Immature natural killer cell (primary cell): Measurements from ENCODE around the gene BCR. TPM values are rescaled to one million over a fixed set of nuclear protein-coding genes. Genes with fewer than 3 reads are reported as not detected.
A peak's percentile ranks its signal among the peaks of the same experiment; 100 is the strongest.

Experiments used
- DNase-seq, 3 donors: peaks; one replicate each; pipeline ENCODE4 v3.0.0; 2022; ENCODE audit warnings: mixed read lengths in 1 of 3
- H3K27ac Mint-ChIP-seq, 6 donors: one replicate each; pipeline ENCODE4 v1.8.0; 2020; ENCODE audit warnings: mixed read lengths in 6 of 6, mild to moderate bottlenecking in 5 of 6, inconsistent platforms in 4 of 6, moderate library complexity in 3 of 6
- H3K27me3 Mint-ChIP-seq, 3 donors: one replicate each; pipeline ENCODE4 v1.8.0; 2020 to 2021; ENCODE audit warnings: low read depth in 3 of 3, mild to moderate bottlenecking in 3 of 3, mixed read lengths in 3 of 3, moderate library complexity in 3 of 3, inconsistent platforms in 1 of 3
- H3K36me3 Mint-ChIP-seq, 3 donors: one replicate each; pipeline ENCODE4 v1.8.0; 2020; ENCODE audit warnings: mixed read lengths in 3 of 3, inconsistent platforms in 2 of 3, mild to moderate bottlenecking in 2 of 3
- H3K4me1 Mint-ChIP-seq, 2 donors: one replicate each; pipeline ENCODE4 v1.8.0; 2020; ENCODE audit warnings: inconsistent platforms in 2 of 2, mild to moderate bottlenecking in 2 of 2, mixed read lengths in 2 of 2, moderate library complexity in 1 of 2
- H3K4me3 Mint-ChIP-seq, 5 donors: one replicate each; pipeline ENCODE4 v1.8.0; 2020; ENCODE audit warnings: mild to moderate bottlenecking in 5 of 5, mixed read lengths in 5 of 5, inconsistent platforms in 3 of 5, moderate library complexity in 3 of 5
- H3K9me3 Mint-ChIP-seq, 6 donors: one replicate each; pipeline ENCODE4 v1.8.0; 2020; ENCODE audit warnings: mild to moderate bottlenecking in 6 of 6, mixed read lengths in 6 of 6, inconsistent platforms in 4 of 6, moderate library complexity in 3 of 6
- polyA plus RNA-seq, 3 donors: library from polyadenylated mRNA; unstranded; fragments of 300-500 nt; fragmentation: Illumina TruSeq; gene quantifications; one replicate each; pipeline ENCODE4 v1.2.3, GENCODE V29; 2021

Gene BCR
- polyA plus RNA-seq, 3 donors from 2014 or later = 4.1 to 12.5 (median 5.6) TPM

DNA sequence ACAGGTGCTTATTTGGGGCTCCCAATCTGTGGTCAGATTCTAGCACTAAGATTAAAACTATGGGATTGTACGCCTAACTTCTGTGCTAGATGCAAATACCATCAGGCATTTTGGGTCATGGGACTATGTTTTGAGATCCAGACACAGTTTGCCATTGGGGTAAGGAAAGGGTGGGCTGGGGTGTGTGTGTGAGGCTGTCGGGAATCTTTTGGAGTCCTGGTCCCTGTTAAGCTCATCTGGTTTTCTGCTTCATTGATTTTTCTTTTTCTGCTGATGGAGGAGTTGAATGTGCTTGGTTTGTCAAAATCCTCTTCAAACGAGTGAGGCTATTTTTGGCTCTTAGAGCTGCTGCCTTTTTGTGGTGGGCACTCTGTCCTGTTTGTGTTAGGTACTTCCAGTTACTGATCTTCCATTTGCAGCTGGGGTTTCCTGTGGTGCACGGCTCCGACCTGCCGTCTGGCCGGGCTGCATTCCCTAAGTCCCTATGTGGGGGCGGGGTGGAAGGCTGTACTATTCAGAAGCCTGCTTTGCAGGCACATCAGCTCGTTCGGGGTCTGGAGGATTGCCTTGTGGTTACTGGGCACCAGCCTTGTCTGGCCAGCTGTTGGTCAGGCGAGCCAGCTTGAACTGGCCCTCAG is 2.9 kb downstream of the BCR start:
- peaks cover 80% of the 10 kb centered on the region in 2 donors for H3K4me1 Mint-ChIP-seq
- peak overlapping the region; percentile 95 to 97 (median 97) for H3K4me3 Mint-ChIP-seq
- H3K9me3 Mint-ChIP-seq = no peaks in the 10 kb centered on the region
- peaks cover 9 to 30% (median 14%) of the 10 kb centered on the region in 3 donors for H3K27me3 Mint-ChIP-seq
- no peak for DNase-seq
- peak overlapping the region; percentile 91 to 96 (median 95) for H3K27ac Mint-ChIP-seq
- H3K36me3 Mint-ChIP-seq = peaks cover 0 to 7% (median 0%) of the 10 kb centered on the region in 3 donors

DNA sequence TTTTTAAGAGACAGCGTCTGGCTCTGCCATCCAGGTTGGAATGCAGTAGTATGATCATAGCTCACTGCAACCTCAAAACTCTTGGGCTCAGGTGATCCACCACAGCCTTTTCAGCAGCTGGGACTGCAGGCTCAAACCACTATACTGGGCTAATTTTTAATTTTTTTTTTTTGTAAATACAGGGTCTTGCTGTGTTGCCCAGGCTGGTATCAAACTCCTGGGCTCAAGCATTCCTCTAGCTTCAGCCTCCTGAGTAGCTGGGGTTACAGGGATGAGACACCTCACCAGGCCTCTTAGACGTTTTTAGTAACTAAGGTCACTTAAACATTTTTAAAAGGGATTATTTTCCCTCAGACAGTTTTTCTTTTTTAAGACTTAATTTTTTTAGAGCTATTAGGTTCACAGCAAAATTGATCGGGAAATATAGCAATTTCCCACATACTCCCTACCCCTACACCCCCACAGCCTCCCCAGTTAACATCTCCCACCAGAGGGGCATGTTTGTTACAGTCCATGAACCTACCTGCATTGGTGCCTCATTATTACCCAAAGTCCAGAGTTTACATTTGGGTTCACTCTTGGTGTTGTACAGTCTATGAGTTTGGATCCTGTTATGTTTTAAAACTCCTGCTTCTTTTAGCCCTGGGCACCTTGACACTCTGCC is 3.9 kb downstream of the BCR start:
- Mint-ChIP-seq H3K4me1 (peaks cover 77 to 78% of the 10 kb centered on the region in 2 donors), H3K9me3 (no peaks in the 10 kb centered on the region), H3K36me3 (peaks cover 0 to 7% (median 3%) of the 10 kb centered on the region in 3 donors), H3K27ac (peak overlapping the region; percentile 91 to 98 (median 94)), H3K27me3 (peaks cover 7 to 26% (median 14%) of the 10 kb centered on the region in 3 donors), H3K4me3 (peak overlapping the region; percentile 95 to 97 (median 97))
- no peak for DNase-seq

DNA sequence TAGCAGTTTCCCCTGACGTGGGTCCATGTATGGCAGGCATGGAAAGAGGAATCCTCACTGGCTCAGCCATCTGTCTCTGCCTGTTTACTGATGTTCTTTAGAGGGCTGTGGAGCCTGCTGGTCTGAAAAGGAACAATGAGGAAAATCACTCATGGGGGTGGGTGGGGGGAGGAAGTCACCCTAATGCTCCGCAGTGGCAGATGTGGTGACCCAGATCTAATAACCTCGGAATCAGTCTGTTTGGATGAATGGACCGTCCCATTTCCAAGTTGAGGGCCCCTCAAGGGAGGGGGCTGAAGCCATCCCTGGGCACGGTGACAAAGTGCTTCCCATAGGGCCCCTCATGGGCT is 4.4 kb downstream of the BCR start:
- peaks cover 7 to 24% (median 13%) of the 10 kb centered on the region in 3 donors for H3K27me3 Mint-ChIP-seq
- no peaks in the 10 kb centered on the region for H3K9me3 Mint-ChIP-seq
- peak overlapping the region; percentile 95 to 97 (median 97) for H3K4me3 Mint-ChIP-seq
- H3K4me1 Mint-ChIP-seq = peaks cover 75 to 77% of the 10 kb centered on the region in 2 donors
- H3K27ac Mint-ChIP-seq = peak overlapping the region; percentile 91 to 98 (median 94)
- no peak for DNase-seq
- peaks cover 0 to 7% (median 5%) of the 10 kb centered on the region in 3 donors for H3K36me3 Mint-ChIP-seq

DNA sequence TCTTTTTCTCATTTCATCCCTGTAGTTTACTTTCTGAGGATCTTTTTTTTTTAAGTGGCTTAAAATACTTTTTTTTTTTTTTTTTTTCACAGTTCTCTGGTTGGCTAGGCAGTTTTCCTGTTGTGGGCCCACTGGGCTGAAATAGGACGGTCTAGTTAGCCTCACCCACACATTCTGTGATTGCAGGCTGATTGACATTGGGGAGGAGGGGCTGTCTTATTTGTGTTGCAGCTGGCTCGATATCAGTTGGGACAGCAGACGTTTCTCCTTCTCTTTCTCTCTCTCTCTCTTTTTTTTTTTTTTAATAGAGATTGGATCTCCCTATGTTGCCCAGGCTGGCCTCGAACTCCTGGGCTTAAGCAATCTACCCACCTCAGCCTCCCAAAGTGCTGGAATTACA is 6.9 kb downstream of the BCR start:
- Mint-ChIP-seq H3K36me3 (peaks cover 0 to 11% (median 9%) of the 10 kb centered on the region in 3 donors), H3K9me3 (no peaks in the 10 kb centered on the region), H3K4me1 (peaks cover 81 to 83% of the 10 kb centered on the region in 2 donors), H3K27ac (peak overlapping the region; percentile 76 to 98 (median 94)), H3K4me3 (peak overlapping the region; percentile 5 to 97 (median 36)), H3K27me3 (peaks cover 3 to 20% (median 9%) of the 10 kb centered on the region in 3 donors)
- no peak for DNase-seq

DNA sequence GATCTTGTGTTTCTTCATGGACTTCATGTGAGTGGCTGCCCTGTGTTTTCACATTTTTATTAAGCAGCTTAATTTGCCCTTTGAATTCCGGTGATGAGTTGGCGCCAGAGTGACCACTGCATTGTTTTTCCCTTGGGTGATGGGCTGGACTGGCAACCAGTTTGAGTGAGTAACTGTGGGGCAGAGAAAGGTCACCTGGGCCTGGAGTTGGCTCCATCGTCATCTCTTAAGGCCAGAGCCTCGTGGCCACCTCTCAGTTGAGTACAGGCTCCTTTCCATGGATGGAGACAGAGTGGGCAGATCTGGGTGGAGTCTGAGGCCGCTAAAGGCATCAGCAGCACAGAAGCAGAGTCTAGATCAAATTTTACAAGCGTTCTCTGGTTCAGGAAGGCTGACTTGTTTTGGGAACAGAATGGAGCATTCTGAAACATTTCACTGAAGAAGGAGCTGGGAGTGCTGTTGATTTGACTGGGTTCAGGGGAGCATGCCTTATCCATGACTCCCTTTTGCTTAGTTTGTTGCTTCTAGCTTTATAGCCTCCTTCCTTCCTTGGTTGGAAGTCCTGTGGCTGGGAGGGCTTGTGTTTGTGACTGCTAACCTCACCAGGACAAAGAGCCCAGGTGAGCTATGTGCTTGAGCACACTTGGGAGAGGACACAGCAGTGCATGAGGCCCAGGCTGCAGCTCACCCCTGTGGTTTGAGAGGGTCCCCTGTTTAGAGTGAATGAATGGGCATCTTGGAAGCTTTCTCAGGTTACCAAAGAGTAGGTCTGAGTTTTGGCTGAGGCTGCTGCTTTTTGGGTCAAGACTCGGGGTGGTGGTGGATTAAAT is 7.8 kb downstream of the BCR start:
- Mint-ChIP-seq H3K27me3 (peaks cover 0 to 23% (median 7%) of the 10 kb centered on the region in 3 donors), H3K4me1 (peaks cover 81 to 83% of the 10 kb centered on the region in 2 donors), H3K9me3 (no peaks in the 10 kb centered on the region), H3K27ac (peak overlapping the region; percentile 6 to 94 (median 62)), H3K36me3 (peaks cover 3 to 9% (median 8%) of the 10 kb centered on the region in 3 donors), H3K4me3 (peak overlapping the region in 3 of 5 donors; percentile 12 to 51 (median 46))
- DNase-seq = no peak

GRCh38 chr22:23190526-23190925 is 10.2 kb downstream of the BCR start:
- peaks cover 65 to 72% of the 10 kb centered on the region in 2 donors for H3K4me1 Mint-ChIP-seq
- H3K36me3 Mint-ChIP-seq = peaks cover 4 to 9% (median 8%) of the 10 kb centered on the region in 3 donors
- H3K4me3 Mint-ChIP-seq = no peak overlapping the region
- no peak for DNase-seq
- H3K9me3 Mint-ChIP-seq = no peaks in the 10 kb centered on the region
- no peak overlapping the region for H3K27ac Mint-ChIP-seq
- H3K27me3 Mint-ChIP-seq = peaks cover 0 to 10% (median 7%) of the 10 kb centered on the region in 3 donors

GRCh38 chr22:23192133-23192532 is 11.8 kb downstream of the BCR start:
- Mint-ChIP-seq H3K9me3 (peaks cover 0 to 2% (median 0%) of the 10 kb centered on the region in 6 donors), H3K4me1 (peaks cover 58 to 71% of the 10 kb centered on the region in 2 donors), H3K27me3 (peaks cover 2 to 13% (median 6%) of the 10 kb centered on the region in 3 donors), H3K4me3 (no peak overlapping the region), H3K27ac (peak overlapping the region in 2 of 6 donors; percentile 34 to 45), H3K36me3 (peaks cover 4 to 9% (median 8%) of the 10 kb centered on the region in 3 donors)
- DNase-seq = no peak

DNA sequence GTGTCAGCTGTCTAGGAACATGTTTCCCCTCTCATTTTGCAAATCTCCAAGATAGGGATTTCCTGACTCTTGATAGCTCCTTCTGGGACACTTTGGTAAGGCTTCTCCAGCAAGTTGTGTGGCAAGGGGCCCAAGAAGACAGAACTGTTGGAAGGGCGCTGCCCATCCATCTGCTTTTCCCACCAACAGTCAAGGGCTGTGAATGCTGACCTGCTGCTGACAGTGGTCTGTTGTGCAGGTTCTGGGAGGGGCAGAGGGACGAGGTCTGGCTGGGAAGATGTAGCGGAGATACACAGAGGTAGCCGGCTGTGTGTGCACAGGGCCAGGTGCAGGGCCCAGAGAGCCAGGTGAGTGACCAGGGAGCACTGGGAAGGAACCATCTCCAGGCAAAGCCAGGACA is 12.2 kb downstream of the BCR start:
- Mint-ChIP-seq H3K4me1 (peaks cover 57 to 71% of the 10 kb centered on the region in 2 donors), H3K9me3 (peaks cover 0 to 2% (median 0%) of the 10 kb centered on the region in 6 donors), H3K4me3 (peak overlapping the region in 1 of 5 donors; percentile 40), H3K36me3 (peaks cover 4 to 9% (median 8%) of the 10 kb centered on the region in 3 donors), H3K27me3 (peaks cover 2 to 16% (median 6%) of the 10 kb centered on the region in 3 donors), H3K27ac (peak overlapping the region in 2 of 6 donors; percentile 45 to 63)
- DNase-seq = no peak

DNA sequence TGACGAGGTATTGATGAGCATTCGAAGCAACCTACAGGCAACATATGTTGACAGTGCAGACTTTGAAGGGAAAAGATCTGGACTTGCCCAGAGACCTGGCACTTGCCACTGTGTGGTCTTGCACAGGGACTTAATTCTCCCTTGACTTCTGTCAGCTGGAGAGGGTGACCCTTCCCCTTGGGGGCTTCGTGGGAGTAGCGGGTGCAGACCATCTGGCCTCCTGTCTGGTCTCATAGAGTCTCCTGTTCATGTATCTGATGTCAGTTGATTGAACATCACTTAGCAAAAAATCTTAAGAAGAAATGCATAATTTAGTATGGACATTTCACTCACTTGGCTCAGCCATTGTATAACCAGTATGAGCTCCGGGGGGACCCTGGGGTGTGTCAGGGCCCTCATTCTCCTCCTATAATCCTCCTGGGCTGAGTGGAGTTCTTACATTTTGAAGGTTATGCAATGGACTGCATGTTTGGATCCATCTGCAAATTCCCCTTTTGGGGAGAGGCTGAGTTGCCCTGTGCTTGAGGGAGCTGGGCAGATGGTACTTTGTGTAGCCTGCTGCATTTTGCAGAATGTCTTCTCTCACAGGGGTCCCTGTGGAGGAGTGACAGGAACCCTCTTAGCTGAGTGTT is 13.0 kb downstream of the BCR start:
- no peak overlapping the region for H3K4me3 Mint-ChIP-seq
- H3K9me3 Mint-ChIP-seq = peaks cover 0 to 2% (median 0%) of the 10 kb centered on the region in 6 donors
- H3K27ac Mint-ChIP-seq = peak overlapping the region in 3 of 6 donors; percentile 1 to 63 (median 38)
- H3K4me1 Mint-ChIP-seq = peaks cover 56 to 71% of the 10 kb centered on the region in 2 donors
- DNase-seq = no peak
- peaks cover 4 to 9% (median 5%) of the 10 kb centered on the region in 3 donors for H3K36me3 Mint-ChIP-seq
- H3K27me3 Mint-ChIP-seq = peaks cover 6 to 19% (median 6%) of the 10 kb centered on the region in 3 donors

GRCh38 chr22:23193882-23194281 is 13.6 kb downstream of the BCR start:
- peaks cover 0 to 2% (median 0%) of the 10 kb centered on the region in 6 donors for H3K9me3 Mint-ChIP-seq
- no peak overlapping the region for H3K27ac Mint-ChIP-seq
- H3K4me3 Mint-ChIP-seq = no peak overlapping the region
- peaks cover 4 to 9% (median 5%) of the 10 kb centered on the region in 3 donors for H3K36me3 Mint-ChIP-seq
- H3K27me3 Mint-ChIP-seq = peaks cover 6 to 24% (median 8%) of the 10 kb centered on the region in 3 donors
- peaks cover 57 to 74% of the 10 kb centered on the region in 2 donors for H3K4me1 Mint-ChIP-seq
- DNase-seq = no peak

GRCh38 chr22:23196165-23196564 is 15.9 kb downstream of the BCR start:
- H3K36me3 Mint-ChIP-seq = peaks cover 3 to 4% (median 4%) of the 10 kb centered on the region in 3 donors
- H3K4me3 Mint-ChIP-seq = no peak overlapping the region
- no peak for DNase-seq
- peaks cover 6 to 32% (median 8%) of the 10 kb centered on the region in 3 donors for H3K27me3 Mint-ChIP-seq
- peaks cover 0 to 2% (median 0%) of the 10 kb centered on the region in 6 donors for H3K9me3 Mint-ChIP-seq
- peak overlapping the region in 1 of 6 donors; percentile 55 for H3K27ac Mint-ChIP-seq
- peaks cover 61 to 82% of the 10 kb centered on the region in 2 donors for H3K4me1 Mint-ChIP-seq

DNA sequence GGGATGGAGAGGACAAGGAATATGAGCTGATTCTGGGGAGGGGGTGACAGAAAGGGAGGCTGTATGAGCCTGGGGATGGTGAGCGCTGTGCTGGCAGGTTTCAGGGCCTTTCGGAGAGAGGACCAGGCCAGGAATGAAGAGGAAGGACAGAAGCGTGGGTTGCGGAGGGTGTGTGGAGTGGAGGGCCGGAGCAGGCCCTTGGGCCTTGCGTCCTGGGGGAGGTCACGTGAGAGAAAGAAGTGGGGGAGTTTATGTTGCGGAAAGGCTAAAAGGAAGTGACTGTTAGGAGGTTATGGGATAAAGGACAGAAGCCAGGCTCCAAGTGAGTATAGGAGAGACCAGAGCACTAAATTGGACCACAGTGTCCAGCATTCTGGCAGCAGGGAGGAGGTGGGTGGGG is 17.5 kb downstream of the BCR start:
- DNase-seq = no peak
- Mint-ChIP-seq H3K27ac (peak overlapping the region in 3 of 6 donors; percentile 10 to 66 (median 12)), H3K36me3 (peaks cover 0 to 3% (median 0%) of the 10 kb centered on the region in 3 donors), H3K4me3 (no peak overlapping the region), H3K9me3 (peaks cover 0 to 2% (median 0%) of the 10 kb centered on the region in 6 donors), H3K4me1 (peaks cover 54 to 82% of the 10 kb centered on the region in 2 donors), H3K27me3 (peaks cover 6 to 32% (median 8%) of the 10 kb centered on the region in 3 donors)

DNA sequence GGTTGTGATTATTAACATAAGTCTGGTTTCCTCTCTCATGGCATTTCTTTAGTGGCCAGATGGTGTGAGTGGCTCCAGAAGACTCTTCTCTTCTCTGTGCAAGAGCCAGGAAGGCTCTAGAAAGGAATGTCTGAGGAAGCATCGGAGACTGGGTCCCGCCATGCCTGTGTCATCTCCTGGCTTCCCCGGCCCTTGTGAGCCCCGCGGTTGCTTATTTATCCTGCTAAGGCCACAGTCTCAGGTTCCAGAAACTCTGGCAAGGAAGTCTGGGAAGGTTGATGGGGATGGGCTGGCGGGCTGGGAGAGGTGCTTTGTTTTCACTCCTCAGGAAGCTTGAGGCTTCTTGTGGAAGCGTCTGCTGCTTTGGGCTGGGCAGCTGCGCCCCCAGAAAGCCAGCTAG is 18.9 kb downstream of the BCR start:
- Mint-ChIP-seq H3K36me3 (peaks cover 0 to 7% (median 0%) of the 10 kb centered on the region in 3 donors), H3K4me3 (no peak overlapping the region), H3K27ac (peak overlapping the region in 3 of 6 donors; percentile 17 to 51 (median 48)), H3K27me3 (peaks cover 8 to 32% (median 12%) of the 10 kb centered on the region in 3 donors), H3K9me3 (peaks cover 0 to 2% (median 0%) of the 10 kb centered on the region in 6 donors), H3K4me1 (peaks cover 54 to 82% of the 10 kb centered on the region in 2 donors)
- no peak for DNase-seq
